Measurements from ENCODE around the gene DNMT3A. TPM values are rescaled to one million over a fixed set of nuclear protein-coding genes. Genes with fewer than 3 reads are reported as not detected.

The DNMT3A gene
- total and polyA plus RNA-seq, 3 donors from 2014 or later = 15.5 to 36.3 (median 36.3) TPM

- H3K27me3 ChIP-seq = no peaks in the 10 kb centered on the region
- WGBS, 2 donors = 82 to 85% methylated on average over 7 of the region's 7 CpGs
- H3K4me1 ChIP-seq = no peaks in the 10 kb centered on the region
- intact Hi-C loops (cut with DNase I; ENCODE audit: low total_unique reads) = no loop called here
- no peak for DNase-seq
- no peak overlapping the region for H3K27ac ChIP-seq
- no peaks in the 10 kb centered on the region for H3K36me3 ChIP-seq (ENCODE audit: low read depth, missing control alignments)
- no peak for TF ChIP-seq CTCF (IDR thresholded peaks at IDR 0.05)
- TF ChIP-seq POLR2A (IDR thresholded peaks at IDR 0.05) = no peak
- H3K4me3 ChIP-seq = no peak overlapping the region
- H3K9me3 ChIP-seq = no peaks in the 10 kb centered on the region
These were observed 5.6 kb upstream of the DNMT3A start for GRCh38 chr2:25347205-25347815.

- H3K4me1 ChIP-seq = peaks cover 15% of the 10 kb centered on the region
- intact Hi-C loops (cut with DNase I; ENCODE audit: low total_unique reads) = no loop called here
- H3K9me3 ChIP-seq = no peaks in the 10 kb centered on the region
- no peaks in the 10 kb centered on the region for H3K36me3 ChIP-seq (ENCODE audit: low read depth, missing control alignments)
- H3K27ac ChIP-seq = no peak overlapping the region
- H3K27me3 ChIP-seq = no peaks in the 10 kb centered on the region
- no peak for DNase-seq
- H3K4me3 ChIP-seq = no peak overlapping the region
- no peak for TF ChIP-seq POLR2A (IDR thresholded peaks at IDR 0.05)
- no peak for TF ChIP-seq CTCF (IDR thresholded peaks at IDR 0.05)
- 58 to 66% methylated on average over 17 to 21 of the region's 21 CpGs for WGBS, 2 donors
These were observed 1.6 kb upstream of the DNMT3A start for GRCh38 chr2:25343187-25343825.

GRCh38 chr2:25342372-25343186 lies 854 bp upstream of the DNMT3A start:
- Histone ChIP-seq H3K27me3 (no peaks in the 10 kb centered on the region), H3K9me3 (no peaks in the 10 kb centered on the region), H3K4me1 (peaks cover 19% of the 10 kb centered on the region), H3K4me3 (peak overlapping the region; percentile 56 to 76), H3K27ac (peak overlapping the region; percentile 26 to 84), H3K36me3 (ENCODE audit: low read depth, missing control alignments) (no peaks in the 10 kb centered on the region)
- intact Hi-C loops (cut with DNase I; ENCODE audit: low total_unique reads) = no loop called here
- TF ChIP-seq CTCF (IDR thresholded peaks at IDR 0.05) (peak; percentile 94 to 97 (median 97)), POLR2A (IDR thresholded peaks at IDR 0.05) (no peak)
- DNase-seq = peak; percentile 85
- WGBS, 2 donors = 13 to 82% methylated on average over 2 to 45 of the region's 45 CpGs

GRCh38 chr2:25341011-25341727 lies 556 bp downstream of the DNMT3A start:
- Histone ChIP-seq H3K36me3 (ENCODE audit: low read depth, missing control alignments) (no peaks in the 10 kb centered on the region), H3K27ac (peak overlapping the region in 1 of 2 donors; percentile 84), H3K27me3 (no peaks in the 10 kb centered on the region), H3K4me3 (peak overlapping the region in 1 of 2 donors; percentile 76), H3K4me1 (peaks cover 33% of the 10 kb centered on the region), H3K9me3 (no peaks in the 10 kb centered on the region)
- intact Hi-C loops (cut with DNase I; ENCODE audit: low total_unique reads) = no loop called here
- DNase-seq = no peak
- 0% methylated on average over 16 of the region's 104 CpGs; no CpG with 5 or more reads in 1 of the 2 donors for WGBS, 2 donors
- TF ChIP-seq CTCF (IDR thresholded peaks at IDR 0.05) (no peak), POLR2A (IDR thresholded peaks at IDR 0.05) (no peak)

Data from testis (tissue), 3 donors.